ENCODE data around the gene AHRR. TPM values are rescaled to one million over a fixed set of nuclear protein-coding genes. Genes with fewer than 3 reads are reported as not detected.
A peak's percentile ranks its signal among the peaks of the same experiment; 100 is the strongest.

The AHRR gene
- total and polyA plus RNA-seq, 10 of the 15 experiments (the other 5 are each of a cell fraction or from before 2014, with no cell fraction given), result 0.90 to 35.2 (median 19.2) TPM

DNA sequence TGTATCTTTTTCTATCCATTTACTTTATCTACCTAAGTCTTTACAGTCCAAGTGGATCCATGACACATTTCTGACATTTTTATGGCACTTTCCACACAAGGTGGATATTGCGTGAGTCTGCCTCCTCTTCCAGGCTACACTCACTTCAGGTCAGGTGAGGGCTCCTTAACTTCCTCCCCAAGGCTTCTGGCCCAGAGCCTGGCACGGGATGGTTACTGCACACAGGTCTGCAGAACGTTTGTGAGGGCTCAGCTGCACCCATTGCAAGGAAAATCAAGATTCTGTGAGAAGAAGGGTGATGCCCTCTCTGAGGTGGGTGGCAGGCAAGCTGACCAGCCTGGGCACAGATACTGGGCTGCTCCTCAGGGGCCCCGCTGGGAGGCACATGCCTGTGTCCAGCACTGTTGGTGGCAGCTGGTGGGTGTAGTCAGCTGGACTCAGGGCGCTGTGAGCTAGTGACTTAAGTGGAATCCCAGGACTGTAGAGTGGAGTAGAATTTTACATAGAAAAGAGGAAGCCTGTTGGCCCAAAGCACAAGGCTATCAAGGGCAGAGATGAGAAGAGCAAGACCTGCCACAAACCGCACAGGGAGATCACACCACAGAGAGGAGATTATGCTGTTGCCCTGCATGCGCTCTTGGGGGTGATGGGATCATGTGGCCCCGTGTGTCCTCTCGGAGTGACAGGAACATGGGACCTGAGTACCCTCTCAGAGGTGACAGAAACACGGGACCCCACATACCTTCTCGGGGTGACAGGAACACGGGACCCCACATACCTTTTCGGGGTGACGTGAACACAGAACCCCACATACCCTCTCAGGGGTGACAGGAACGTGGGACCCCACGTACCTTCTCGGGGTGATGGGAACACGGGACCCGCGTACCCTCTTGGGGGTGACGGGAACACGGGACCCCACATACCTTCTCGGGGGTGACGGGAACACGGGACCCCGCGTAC, 21.3 kb downstream of the AHRR start (continued):
- TF ChIP-seq KAT2A (conservative IDR thresholded peaks at IDR 0.05; ENCODE audit: control insufficient read depth, low read depth, low read length) (no peak), SRF (IDR thresholded peaks at IDR 0.05; ENCODE audit: low read depth in 2 of 2, low read length in 2 of 2) (0 out of 4 replicates have a peak, but pooled peaks of 1 of the 2 experiments have one; percentile 6), SIN3A (IDR thresholded peaks at IDR 0.05; ENCODE audit: low read depth, low read length) (no peak), LARP7 (IDR thresholded peaks at IDR 0.05) (no peak), IKZF1 (conservative IDR thresholded peaks at IDR 0.05) (peak; percentile 12; the same call in 1 of the 2 replicates), SMAD5 (IDR thresholded peaks at IDR 0.05; ENCODE audit: low read depth) (no peak), MEF2B (IDR thresholded peaks at IDR 0.05; ENCODE audit: partially characterized antibody, poor library complexity, severe bottlenecking) (peak; percentile 20), SREBF1 (IDR thresholded peaks at IDR 0.05; ENCODE audit: low read length) (no peak), YY1 (IDR thresholded peaks at IDR 0.05; ENCODE audit: low read depth, low read length) (no peak), TCF7 (IDR thresholded peaks at IDR 0.05; ENCODE audit: borderline replicate concordance) (no peak), MYC (IDR thresholded peaks at IDR 0.05; ENCODE audit: insufficient read depth, insufficient read length, insufficient replicate concordance, low read length, severe bottlenecking) (no peak), KLF5 (IDR thresholded peaks at IDR 0.05; ENCODE audit: partially characterized antibody) (no peak), NBN (IDR thresholded peaks at IDR 0.05) (no peak), RCOR1 (conservative IDR thresholded peaks at IDR 0.05; ENCODE audit: low read depth, low read length) (no peak), SREBF2 (IDR thresholded peaks at IDR 0.05; ENCODE audit: low read length) (no peak), NRF1 (conservative IDR thresholded peaks at IDR 0.05; ENCODE audit: low read depth, low read length) (no peak)
- TF ChIP-seq, protein P1, sequence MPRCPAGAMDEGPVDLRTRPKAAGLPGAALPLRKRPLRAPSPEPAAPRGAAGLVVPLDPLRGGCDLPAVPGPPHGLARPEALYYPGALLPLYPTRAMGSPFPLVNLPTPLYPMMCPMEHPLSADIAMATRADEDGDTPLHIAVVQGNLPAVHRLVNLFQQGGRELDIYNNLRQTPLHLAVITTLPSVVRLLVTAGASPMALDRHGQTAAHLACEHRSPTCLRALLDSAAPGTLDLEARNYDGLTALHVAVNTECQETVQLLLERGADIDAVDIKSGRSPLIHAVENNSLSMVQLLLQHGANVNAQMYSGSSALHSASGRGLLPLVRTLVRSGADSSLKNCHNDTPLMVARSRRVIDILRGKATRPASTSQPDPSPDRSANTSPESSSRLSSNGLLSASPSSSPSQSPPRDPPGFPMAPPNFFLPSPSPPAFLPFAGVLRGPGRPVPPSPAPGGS (IDR thresholded peaks at IDR 0.05; ENCODE audit: borderline replicate concordance, insufficient read depth, low read depth, low read length, poor library complexity, severe bottlenecking), result no peak
- TF ChIP-seq, protein P2, sequence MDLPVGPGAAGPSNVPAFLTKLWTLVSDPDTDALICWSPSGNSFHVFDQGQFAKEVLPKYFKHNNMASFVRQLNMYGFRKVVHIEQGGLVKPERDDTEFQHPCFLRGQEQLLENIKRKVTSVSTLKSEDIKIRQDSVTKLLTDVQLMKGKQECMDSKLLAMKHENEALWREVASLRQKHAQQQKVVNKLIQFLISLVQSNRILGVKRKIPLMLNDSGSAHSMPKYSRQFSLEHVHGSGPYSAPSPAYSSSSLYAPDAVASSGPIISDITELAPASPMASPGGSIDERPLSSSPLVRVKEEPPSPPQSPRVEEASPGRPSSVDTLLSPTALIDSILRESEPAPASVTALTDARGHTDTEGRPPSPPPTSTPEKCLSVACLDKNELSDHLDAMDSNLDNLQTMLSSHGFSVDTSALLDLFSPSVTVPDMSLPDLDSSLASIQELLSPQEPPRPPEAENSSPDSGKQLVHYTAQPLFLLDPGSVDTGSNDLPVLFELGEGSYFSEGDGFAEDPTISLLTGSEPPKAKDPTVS (IDR thresholded peaks at IDR 0.05; ENCODE audit: low read depth, low read length), result no peak
- TF ChIP-seq, protein P3, sequence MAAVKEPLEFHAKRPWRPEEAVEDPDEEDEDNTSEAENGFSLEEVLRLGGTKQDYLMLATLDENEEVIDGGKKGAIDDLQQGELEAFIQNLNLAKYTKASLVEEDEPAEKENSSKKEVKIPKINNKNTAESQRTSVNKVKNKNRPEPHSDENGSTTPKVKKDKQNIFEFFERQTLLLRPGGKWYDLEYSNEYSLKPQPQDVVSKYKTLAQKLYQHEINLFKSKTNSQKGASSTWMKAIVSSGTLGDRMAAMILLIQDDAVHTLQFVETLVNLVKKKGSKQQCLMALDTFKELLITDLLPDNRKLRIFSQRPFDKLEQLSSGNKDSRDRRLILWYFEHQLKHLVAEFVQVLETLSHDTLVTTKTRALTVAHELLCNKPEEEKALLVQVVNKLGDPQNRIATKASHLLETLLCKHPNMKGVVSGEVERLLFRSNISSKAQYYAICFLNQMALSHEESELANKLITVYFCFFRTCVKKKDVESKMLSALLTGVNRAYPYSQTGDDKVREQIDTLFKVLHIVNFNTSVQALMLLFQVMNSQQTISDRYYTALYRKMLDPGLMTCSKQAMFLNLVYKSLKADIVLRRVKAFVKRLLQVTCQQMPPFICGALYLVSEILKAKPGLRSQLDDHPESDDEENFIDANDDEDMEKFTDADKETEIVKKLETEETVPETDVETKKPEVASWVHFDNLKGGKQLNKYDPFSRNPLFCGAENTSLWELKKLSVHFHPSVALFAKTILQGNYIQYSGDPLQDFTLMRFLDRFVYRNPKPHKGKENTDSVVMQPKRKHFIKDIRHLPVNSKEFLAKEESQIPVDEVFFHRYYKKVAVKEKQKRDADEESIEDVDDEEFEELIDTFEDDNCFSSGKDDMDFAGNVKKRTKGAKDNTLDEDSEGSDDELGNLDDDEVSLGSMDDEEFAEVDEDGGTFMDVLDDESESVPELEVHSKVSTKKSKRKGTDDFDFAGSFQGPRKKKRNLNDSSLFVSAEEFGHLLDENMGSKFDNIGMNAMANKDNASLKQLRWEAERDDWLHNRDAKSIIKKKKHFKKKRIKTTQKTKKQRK (IDR thresholded peaks at IDR 0.05; ENCODE audit: low read depth, low read length), result no peak

All from GM12878 (cell line).